Common myeloid progenitor, CD34-positive (primary cell): ENCODE data around the gene INPP4B.
A peak's percentile ranks its signal among the peaks of the same experiment; 100 is the strongest.

Experiments used
- CTCF ChIA-PET: fragments of 350-600 bp; sonication (Branson Sonifier 250); formaldehyde crosslinking; loops from one replicate; lab custom pipeline; 2021; ENCODE audit warnings: antibody characterized with exemption; lab: Charles Lee
- POLR2A ChIA-PET: fragments of 350-600 bp; sonication (Branson Sonifier 250); formaldehyde crosslinking; loops from one replicate; lab custom pipeline; 2021; ENCODE audit warnings: antibody characterized with exemption; lab: Charles Lee
- DNase-seq, 3 donors: peaks; one replicate each; pipeline versions ENCODE4 v3.0.0 to v3.0.0-alpha.2; 2013
- H3K27ac ChIP-seq, 2 experiments: 1 replicate in 1 of 2; 2 replicates in 1 of 2; pipeline ENCODE4 v1.7.0; 2013; ENCODE audit warnings: inconsistent platforms in 2 of 2, low read length in 2 of 2, mild to moderate bottlenecking in 2 of 2, low read depth in 1 of 2, moderate library complexity in 1 of 2; ENCODE audit not compliant: severe bottlenecking in 2 of 2, insufficient read depth in 1 of 2, poor library complexity in 1 of 2
- H3K27me3 ChIP-seq, 5 experiments: replicated peaks in 2 of 5; 1 replicate in 3 of 5; 2 replicates in 2 of 5; pipeline versions ENCODE4 v1.6.1 to v1.7.0; 2013; ENCODE audit warnings: low read length in 4 of 5, mild to moderate bottlenecking in 2 of 5, moderate library complexity in 2 of 5, inconsistent platforms in 1 of 5; ENCODE audit not compliant: insufficient read depth in 5 of 5, control insufficient read depth in 4 of 5
- H3K36me3 ChIP-seq, 4 experiments: 1 replicate in 2 of 4; 2 replicates in 2 of 4; pipeline versions ENCODE4 v1.6.1 to v1.7.0; 2013; ENCODE audit warnings: low read length in 3 of 4, control low read depth in 1 of 4, mild to moderate bottlenecking in 1 of 4; ENCODE audit not compliant: control insufficient read depth in 4 of 4, insufficient read depth in 4 of 4
- H3K4me1 ChIP-seq, 4 experiments: 1 replicate in 3 of 4; 2 replicates in 1 of 4; pipeline versions ENCODE4 v1.6.1 to v1.7.1; 2013; ENCODE audit warnings: low read length in 3 of 4, mild to moderate bottlenecking in 3 of 4, control low read depth in 1 of 4, inconsistent platforms in 1 of 4, moderate library complexity in 1 of 4; ENCODE audit not compliant: control insufficient read depth in 4 of 4, insufficient read depth in 4 of 4; ENCODE audit errors: control extremely low read depth in 1 of 4
- H3K4me3 ChIP-seq, 7 experiments: 1 replicate in 4 of 7; 2 replicates in 3 of 7; pipeline versions ENCODE4 v1.5.1 to v1.7.0; 2013; ENCODE audit warnings: mild to moderate bottlenecking in 7 of 7, low read length in 6 of 7, moderate library complexity in 6 of 7, inconsistent platforms in 2 of 7, low read depth in 2 of 7, control low read depth in 1 of 7; ENCODE audit not compliant: insufficient read depth in 4 of 7, control insufficient read depth in 1 of 7; ENCODE audit errors: extremely low read depth in 1 of 7
- H3K9me3 ChIP-seq, 5 experiments: 1 replicate in 4 of 5; 2 replicates in 1 of 5; pipeline versions ENCODE4 v1.6.1 to v1.7.1; 2013; ENCODE audit warnings: low read length in 4 of 5, mild to moderate bottlenecking in 2 of 5, inconsistent platforms in 1 of 5, low read depth in 1 of 5, moderate library complexity in 1 of 5; ENCODE audit not compliant: control insufficient read depth in 4 of 5, insufficient read depth in 2 of 5; ENCODE audit errors: control extremely low read depth in 1 of 5
- WGBS: methylation state at CpG from one replicate; pipeline ENCODE4 v1.1.5; 2013; ENCODE audit not compliant: insufficient coverage; 5-methylcytosine and 5-hydroxymethylcytosine counted together

The INPP4B gene

DNA sequence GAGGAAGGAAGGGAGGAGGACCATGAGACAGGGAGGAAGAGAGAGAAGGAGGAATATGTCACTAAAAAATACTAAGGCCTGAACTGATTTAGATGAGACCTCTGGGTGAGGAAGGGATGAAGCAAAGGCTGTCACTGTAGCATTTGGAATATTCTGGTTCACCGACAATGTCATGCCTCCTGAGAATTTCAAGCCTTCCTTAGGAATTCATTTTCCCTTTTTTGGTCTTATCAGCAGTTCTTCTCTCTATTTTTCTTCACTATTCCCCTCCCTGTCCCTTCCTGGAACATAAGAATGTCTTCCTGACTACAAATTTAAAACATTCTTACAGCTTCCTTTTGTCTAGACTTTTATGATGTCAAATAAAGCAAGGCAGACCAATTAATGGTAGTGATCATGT is 527.8 kb downstream of the INPP4B start:
- H3K36me3 ChIP-seq: peaks cover 0 to 3% (median 0%) of the 10 kb centered on the region in 4 experiments
- WGBS: 100% methylated on average over 1 of the region's 1 CpG

DNA sequence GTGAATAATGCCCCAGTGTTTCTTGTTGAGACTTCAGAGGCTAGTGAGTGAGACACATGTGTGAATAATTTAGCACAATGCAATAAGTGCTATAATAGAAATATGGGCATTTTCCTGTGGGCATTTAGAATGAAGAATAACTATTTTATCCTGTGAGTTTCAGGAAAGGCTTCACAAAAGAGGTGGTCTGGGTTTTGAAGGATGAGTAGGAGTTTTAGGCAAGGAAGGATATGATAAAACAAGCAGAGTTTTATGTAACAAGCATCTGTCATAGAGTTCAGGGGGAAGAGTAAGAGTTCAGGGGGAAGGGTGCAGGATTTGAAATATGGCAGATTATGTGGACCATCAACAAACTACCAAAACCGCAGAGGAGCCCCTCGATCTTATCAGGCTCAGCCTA is 529.2 kb downstream of the INPP4B start:
- ChIA-PET POLR2A (no interaction called here), CTCF (no interaction called here)
- H3K36me3 ChIP-seq: peaks cover 3 to 8% (median 3%) of the 10 kb centered on the region in 4 experiments
- peaks cover 0 to 6% (median 0%) of the 10 kb centered on the region in 5 experiments for H3K9me3 ChIP-seq
- no peaks in the 10 kb centered on the region for H3K27me3 ChIP-seq
- H3K27ac ChIP-seq: no peak overlapping the region
- DNase-seq: no peak
- peaks cover 5 to 23% (median 17%) of the 10 kb centered on the region in 4 experiments for H3K4me1 ChIP-seq
- WGBS: 100% methylated on average over 2 of the region's 2 CpGs
- no peak overlapping the region for H3K4me3 ChIP-seq

More for the DNA sequence above, 527.8 kb downstream of the INPP4B start:
- peaks cover 5 to 15% (median 14%) of the 10 kb centered on the region in 4 experiments for H3K4me1 ChIP-seq
- POLR2A ChIA-PET: no interaction called here
- H3K9me3 ChIP-seq: peaks cover 0 to 8% (median 0%) of the 10 kb centered on the region in 5 experiments
- no peaks in the 10 kb centered on the region for H3K27me3 ChIP-seq
- DNase-seq: no peak
- H3K4me3 ChIP-seq: no peak overlapping the region
- H3K27ac ChIP-seq: no peak overlapping the region
- CTCF ChIA-PET: no interaction called here

DNA sequence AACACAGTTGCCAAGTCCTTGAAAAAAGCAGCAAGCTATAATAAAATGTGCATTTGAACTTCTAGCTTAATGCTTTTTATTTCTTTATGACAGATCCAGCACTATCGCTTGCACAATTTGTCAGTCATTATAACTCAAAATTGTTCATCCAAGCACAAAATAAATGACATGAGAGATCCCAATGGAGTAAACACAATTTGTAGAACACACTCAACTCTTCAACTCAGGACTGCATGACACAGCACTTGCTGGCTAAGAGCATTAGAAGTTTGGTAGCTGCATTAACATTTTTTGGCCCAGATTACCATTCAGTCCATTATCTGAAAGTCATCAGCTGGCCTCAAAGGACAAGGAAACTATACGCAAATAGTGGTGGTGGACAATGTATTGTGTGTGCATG is 530.1 kb downstream of the INPP4B start:
- Histone ChIP-seq H3K27me3 (no peaks in the 10 kb centered on the region), H3K4me1 (peaks cover 5 to 23% (median 17%) of the 10 kb centered on the region in 4 experiments), H3K4me3 (no peak overlapping the region), H3K9me3 (peaks cover 0 to under 1% (median 0%) of the 10 kb centered on the region in 5 experiments), H3K36me3 (peaks cover 3 to 14% (median 6%) of the 10 kb centered on the region in 4 experiments), H3K27ac (no peak overlapping the region)
- peak in 1 of 3 donors; percentile 31 for DNase-seq
- POLR2A ChIA-PET: no interaction called here
- CTCF ChIA-PET: interaction anchor here (1.3 to 1.7 kb wide), 3 partner anchors 9 to 59 kb away, joined by 3 to 6 read pairs (median 4); no protein-coding TSS in a partner anchor
- WGBS: 100% methylated on average over 1 of the region's 2 CpGs

- CTCF ChIA-PET: interaction anchor here (0.9 to 1.8 kb wide), 5 partner anchors 9 to 60 kb away, joined by 3 to 6 read pairs (median 3); no protein-coding TSS in a partner anchor
- no peak overlapping the region for H3K27ac ChIP-seq
- POLR2A ChIA-PET: no interaction called here
- H3K4me1 ChIP-seq: peaks cover 5 to 23% (median 17%) of the 10 kb centered on the region in 4 experiments
- H3K27me3 ChIP-seq: no peaks in the 10 kb centered on the region
- no peaks in the 10 kb centered on the region for H3K9me3 ChIP-seq
- H3K36me3 ChIP-seq: peaks cover 3 to 15% (median 6%) of the 10 kb centered on the region in 4 experiments
- no peak for DNase-seq
- no peak overlapping the region for H3K4me3 ChIP-seq
- 69% methylated on average over 7 of the region's 7 CpGs for WGBS
Measured at GRCh38 chr4:142314686-142315085, 531.4 kb downstream of the INPP4B start.

- POLR2A ChIA-PET: interaction anchor here (0.6 kb wide), 1 partner anchor 53 kb away, joined by 3 read pairs; no protein-coding TSS in a partner anchor
- Histone ChIP-seq H3K9me3 (no peaks in the 10 kb centered on the region), H3K27ac (no peak overlapping the region), H3K27me3 (no peaks in the 10 kb centered on the region), H3K4me3 (no peak overlapping the region), H3K4me1 (peaks cover 5 to 23% (median 17%) of the 10 kb centered on the region in 4 experiments), H3K36me3 (peaks cover 3 to 15% (median 6%) of the 10 kb centered on the region in 4 experiments)
- CTCF ChIA-PET: interaction anchor here (0.9 to 1.8 kb wide), 3 partner anchors 9 to 37 kb away, joined by 3 read pairs; no protein-coding TSS in a partner anchor
- peak in 2 of 3 donors; percentile 55 to 60 for DNase-seq
- WGBS: 0% methylated on average over 1 of the region's 1 CpG
Measured at GRCh38 chr4:142314247-142314646, 531.9 kb downstream of the INPP4B start.

GRCh38 chr4:142312391-142312790 is 533.7 kb downstream of the INPP4B start:
- H3K4me3 ChIP-seq: no peak overlapping the region
- no peak for DNase-seq
- POLR2A ChIA-PET: no interaction called here
- H3K9me3 ChIP-seq: no peaks in the 10 kb centered on the region
- 100% methylated on average over 3 of the region's 3 CpGs for WGBS
- no peaks in the 10 kb centered on the region for H3K27me3 ChIP-seq
- no peak overlapping the region for H3K27ac ChIP-seq
- H3K4me1 ChIP-seq: peaks cover 5 to 23% (median 17%) of the 10 kb centered on the region in 4 experiments
- CTCF ChIA-PET: no interaction called here
- peaks cover 3 to 18% (median 6%) of the 10 kb centered on the region in 4 experiments for H3K36me3 ChIP-seq

- 100% methylated on average over 4 of the region's 6 CpGs for WGBS
- peaks cover 3 to 18% (median 6%) of the 10 kb centered on the region in 4 experiments for H3K36me3 ChIP-seq
- H3K4me3 ChIP-seq: no peak overlapping the region
- no peaks in the 10 kb centered on the region for H3K9me3 ChIP-seq
- peaks cover 5 to 23% (median 17%) of the 10 kb centered on the region in 4 experiments for H3K4me1 ChIP-seq
- DNase-seq: no peak
- ChIA-PET POLR2A (no interaction called here), CTCF (no interaction called here)
- H3K27ac ChIP-seq: no peak overlapping the region
- no peaks in the 10 kb centered on the region for H3K27me3 ChIP-seq
Measured at GRCh38 chr4:142311916-142312315, 534.2 kb downstream of the INPP4B start.
